H1 (cell line): ENCODE results near the gene TCHP. TPM values are rescaled to one million over a fixed set of nuclear protein-coding genes. Genes with fewer than 3 reads are reported as not detected.

ENCODE experiments used
- CTCF ChIA-PET: fragments of 300-600 bp; sonication (Branson Sonifier 250); formaldehyde crosslinking; loops from one replicate; lab custom pipeline; 2021; ENCODE audit not compliant: partially characterized antibody; lab: Charles Lee
- POLR2A ChIA-PET: fragments of 300-600 bp; sonication (Branson Sonifier 250); formaldehyde crosslinking; loops from one replicate; lab custom pipeline; 2021; ENCODE audit warnings: inconsistent platforms; ENCODE audit not compliant: partially characterized antibody; lab: Charles Lee
- DNase-seq, 2 experiments: peaks; one replicate each; pipeline versions ENCODE4 v3.0.0 to v3.0.0-alpha.2; 2010 to 2022; ENCODE audit warnings: low spot score in 2 of 2, low read depth in 1 of 2, mixed read lengths in 1 of 2
- FAIRE-seq: peaks from 2 replicates; lab custom pipeline; 2011; peaks lifted over from hg19 to GRCh38; lab: Jason Lieb, UNC
- H2AFZ ChIP-seq: 2 replicates; pipeline ENCODE4 v1.8.1; 2012; ENCODE audit warnings: low read length, inconsistent platforms
- H2AK5ac ChIP-seq: 2 replicates; pipeline ENCODE4 v1.6.1; 2013; ENCODE audit warnings: low read depth, low read length
- H2BK120ac ChIP-seq: replicated peaks from 2 replicates; pipeline ENCODE3; 2013; ENCODE audit warnings: low read depth, low read length, inconsistent platforms
- H2BK12ac ChIP-seq: 2 replicates; pipeline ENCODE4 v1.6.1; 2013; ENCODE audit warnings: low read depth, low read length
- H2BK15ac ChIP-seq: 2 replicates; pipeline ENCODE4 v1.6.1; 2013; ENCODE audit warnings: low read length
- H2BK20ac ChIP-seq: 2 replicates; pipeline ENCODE4 v1.6.1; 2013; ENCODE audit warnings: low read length
- H2BK5ac ChIP-seq: 2 replicates; pipeline ENCODE4 v1.6.1; 2013; ENCODE audit warnings: low read depth, low read length
- H3K14ac ChIP-seq: 2 replicates; pipeline ENCODE4 v1.6.1; 2013; ENCODE audit warnings: inconsistent platforms; ENCODE audit not compliant: insufficient read length
- H3K18ac ChIP-seq: 2 replicates; pipeline ENCODE4 v1.6.1; 2013; ENCODE audit warnings: low read length; ENCODE audit errors: extremely low read depth
- H3K23ac ChIP-seq: 2 replicates; pipeline ENCODE4 v1.6.1; 2013; ENCODE audit warnings: inconsistent platforms; ENCODE audit not compliant: insufficient read length
- H3K23me2 ChIP-seq: 2 replicates; pipeline ENCODE4 v1.6.1; 2013; ENCODE audit warnings: low read depth, low read length
- H3K27ac ChIP-seq: 2 replicates; pipeline ENCODE4 v1.6.1; 2011; ENCODE audit warnings: low read depth, low read length, inconsistent platforms
- H3K27me3 ChIP-seq, 4 experiments: replicated peaks in 1 of 4; 1 replicate in 1 of 4; 2 replicates in 3 of 4; pipeline versions ENCODE4 v1.6.1 to v1.8.1; 2011 to 2013; ENCODE audit warnings: low read length in 3 of 4, mild to moderate bottlenecking in 3 of 4, inconsistent platforms in 2 of 4, mixed read lengths in 2 of 4, moderate library complexity in 1 of 4; ENCODE audit not compliant: control insufficient read depth in 3 of 4, insufficient read depth in 3 of 4; ENCODE audit errors: extremely low read depth in 1 of 4
- H3K36me3 ChIP-seq, 4 experiments: 2 replicates each; pipeline versions ENCODE4 v1.6.1 to v1.8.1; 2011 to 2013; ENCODE audit warnings: mild to moderate bottlenecking in 4 of 4, low read length in 3 of 4, moderate library complexity in 2 of 4, control low read depth in 1 of 4, inconsistent platforms in 1 of 4; ENCODE audit not compliant: insufficient read depth in 4 of 4, control insufficient read depth in 2 of 4
- H3K4ac ChIP-seq: replicated peaks from 2 replicates; pipeline ENCODE3; 2013; ENCODE audit warnings: low read length, low read depth, mixed read lengths, inconsistent platforms; ENCODE audit not compliant: insufficient read length
- H3K4me1 ChIP-seq, 4 experiments: replicated peaks in 1 of 4; 1 replicate in 1 of 4; 2 replicates in 3 of 4; pipeline versions ENCODE4 v1.6.1 to v1.8.1; 2011 to 2013; ENCODE audit warnings: low read length in 3 of 4, inconsistent platforms in 2 of 4, mixed read lengths in 1 of 4; ENCODE audit not compliant: insufficient read depth in 4 of 4, control insufficient read depth in 3 of 4
- H3K4me2 ChIP-seq, 2 experiments: 2 replicates each; pipeline versions ENCODE4 v1.6.1 to v1.8.1; 2011 to 2013; ENCODE audit warnings: low read depth in 2 of 2, low read length in 2 of 2, control low read depth in 1 of 2, inconsistent platforms in 1 of 2, mild to moderate bottlenecking in 1 of 2; ENCODE audit not compliant: insufficient read depth in 1 of 2
- H3K4me3 ChIP-seq, 4 experiments: fragments of 200-600, 300-600 bp in 1 of 4; sonication (generic), shearing (Covaris generic), sonication (Bioruptor Twin) in 1 of 4; 2 replicates each; pipeline versions ENCODE4 v1.5.1 to v1.8.1; 2011 to 2016; ENCODE audit warnings: low read length in 4 of 4, low read depth in 3 of 4, control low read depth in 2 of 4, inconsistent platforms in 2 of 4, mild to moderate bottlenecking in 2 of 4, mixed read lengths in 1 of 4, moderate library complexity in 1 of 4; ENCODE audit not compliant: insufficient read depth in 2 of 4; ENCODE audit errors: extremely low read depth in 1 of 4
- H3K56ac ChIP-seq: replicated peaks from 2 replicates; pipeline ENCODE3; 2013; ENCODE audit warnings: low read depth, mild to moderate bottlenecking, mixed read lengths, low read length, inconsistent platforms; ENCODE audit not compliant: insufficient read length
- H3K79me1 ChIP-seq: 2 replicates; pipeline ENCODE4 v1.6.1; 2013; ENCODE audit warnings: low read depth, low read length, control low read depth
- H3K79me2 ChIP-seq, 2 experiments: 2 replicates each; pipeline versions ENCODE4 v1.6.1 to v1.8.1; 2012 to 2013; ENCODE audit warnings: low read length in 2 of 2, mild to moderate bottlenecking in 2 of 2, inconsistent platforms in 1 of 2; ENCODE audit not compliant: insufficient read depth in 2 of 2, control insufficient read depth in 1 of 2
- H3K9ac ChIP-seq, 4 experiments: replicated peaks in 1 of 4; 1 replicate in 1 of 4; 2 replicates in 3 of 4; pipeline versions ENCODE4 v1.6.1 to v1.8.1; 2011 to 2013; ENCODE audit warnings: low read depth in 3 of 4, low read length in 3 of 4, control low read depth in 2 of 4, mild to moderate bottlenecking in 2 of 4, moderate library complexity in 2 of 4, inconsistent platforms in 1 of 4; ENCODE audit errors: extremely low read depth in 1 of 4
- H3K9me3 ChIP-seq, 2 experiments: 2 replicates each; pipeline versions ENCODE4 v1.6.1 to v1.8.1; 2012 to 2013; ENCODE audit warnings: mild to moderate bottlenecking in 2 of 2, moderate library complexity in 2 of 2, control low read depth in 1 of 2, inconsistent platforms in 1 of 2, low read depth in 1 of 2, low read length in 1 of 2, mixed read lengths in 1 of 2; ENCODE audit not compliant: insufficient read depth in 2 of 2
- H4K20me1 ChIP-seq, 2 experiments: replicated peaks in 1 of 2; 2 replicates each; pipeline versions ENCODE3 to v1.8.1; 2011 to 2013; ENCODE audit warnings: inconsistent platforms in 2 of 2, low read length in 2 of 2, mild to moderate bottlenecking in 1 of 2; ENCODE audit not compliant: insufficient read depth in 2 of 2, control insufficient read depth in 1 of 2
- H4K5ac ChIP-seq: 2 replicates; pipeline ENCODE4 v1.6.1; 2013; ENCODE audit warnings: low read length, low read depth, mixed read lengths, inconsistent platforms; ENCODE audit not compliant: insufficient read length
- H4K8ac ChIP-seq: 2 replicates; pipeline ENCODE4 v1.8.0; 2013; ENCODE audit warnings: mild to moderate bottlenecking, moderate library complexity, low read length, inconsistent platforms; ENCODE audit not compliant: insufficient read depth; ENCODE audit errors: extremely low read depth
- H4K91ac ChIP-seq: replicated peaks from 2 replicates; pipeline ENCODE3; 2013; ENCODE audit warnings: low read length, mixed read lengths, inconsistent platforms; ENCODE audit not compliant: insufficient read length
- CBX5 ChIP-seq: fragments of 300-800, 300-1000 bp; sonication (generic); IDR thresholded peaks from 2 replicates; pipeline ENCODE4 v1.7.1; 2016; ENCODE audit warnings: antibody characterized with exemption, low read length, low read depth
- FOSL1 ChIP-seq: IDR thresholded peaks from 2 replicates; pipeline ENCODE4 v1.6.1; 2011; ENCODE audit warnings: mild to moderate bottlenecking, low read depth, low read length, moderate library complexity; ENCODE audit not compliant: insufficient read depth
- RXRA ChIP-seq: IDR thresholded peaks from 2 replicates; pipeline ENCODE4 v1.6.1; 2011; ENCODE audit warnings: low read depth, mild to moderate bottlenecking, low read length, moderate library complexity; ENCODE audit not compliant: insufficient read depth
- SP2 ChIP-seq: IDR thresholded peaks from 2 replicates; pipeline ENCODE4 v1.6.1; 2012; ENCODE audit warnings: mild to moderate bottlenecking, low read length, inconsistent platforms
- SUZ12 ChIP-seq: fragments of 200-600 bp; sonication (generic); IDR thresholded peaks from 2 replicates; pipeline ENCODE4 v1.6.1; 2012; ENCODE audit warnings: mild to moderate bottlenecking, inconsistent platforms, low read length, moderate library complexity, mixed read lengths
- TAF1 ChIP-seq: IDR thresholded peaks from 2 replicates; pipeline ENCODE4 v1.6.1; 2011; ENCODE audit warnings: mild to moderate bottlenecking, low read depth, low read length
- WGBS, 2 experiments: shearing (Covaris generic) in 1 of 2; methylation state at CpG; one replicate each; pipeline versions ENCODE4 v1.1.6 to v1.1.7; 2013 to 2015; ENCODE audit warnings: low lambda C conversion rate in 2 of 2, mixed read lengths in 2 of 2, inconsistent platforms in 1 of 2, low coverage in 1 of 2, missing lambda C conversion rate in 1 of 2; ENCODE audit not compliant: insufficient replicate concordance in 2 of 2, insufficient coverage in 1 of 2, insufficient read length in 1 of 2; ENCODE audit errors: extremely low coverage in 1 of 2, missing lambda C conversion rate in 1 of 2; 5-methylcytosine and 5-hydroxymethylcytosine counted together
- polyA plus RNA-seq, 7 experiments: library from polyadenylated mRNA; depleted of rRNA in 3 of 7; stranded (reverse) in 5 of 7; unstranded in 2 of 7; fragments of >200 nt in 5 of 7; fragments of 200-250 nt in 2 of 7; gene quantifications; 1 replicate in 5 of 7; 2 replicates in 1 of 7; 4 replicates in 1 of 7; pipeline versions ENCODE4 v1.2.1 to v1.2.3, GENCODE V29; 2011 to 2013; ENCODE audit warnings: missing spikeins in 2 of 7, mixed read lengths in 2 of 7
- total RNA-seq: library from RNA; stranded (reverse); fragmentation: NEBNext Ultra II Directional; extraction: Animal tissue kit (Norgen Biotek cat#: 25700); gene quantifications from 2 replicates; pipeline ENCODE4 v1.2.1, GENCODE V29; 2021
- TF ChIP-seq, protein P1 (sequence below): IDR thresholded peaks from 2 replicates; pipeline ENCODE4 v1.6.1; 2011; ENCODE audit warnings: low read depth, mild to moderate bottlenecking, low read length; ENCODE audit not compliant: insufficient read depth
- TF ChIP-seq, protein P2 (sequence below), 3 experiments: IDR thresholded peaks; 1 replicate in 2 of 3; 2 replicates in 1 of 3; pipeline versions ENCODE4 v1.5.1 to v1.6.1; 2011; ENCODE audit warnings: low read length in 3 of 3, mild to moderate bottlenecking in 3 of 3, inconsistent platforms in 2 of 3, low read depth in 1 of 3, moderate library complexity in 1 of 3; ENCODE audit not compliant: insufficient read depth in 1 of 3; ENCODE audit errors: control extremely low read depth in 1 of 3

Gene TCHP
- total and polyA plus RNA-seq, 2 of the 8 experiments (the other 6 are each of a cell fraction or from before 2014, with no cell fraction given), result 2.8 to 4.5 TPM

- DNase-seq, result no peak
These were observed 61.5 kb downstream of the TCHP start for GRCh38 chr12:109961612-109962011.

More at GRCh38 chr12:109961612-109962011, 61.5 kb downstream of the TCHP start:
- POLR2A ChIA-PET, result interaction anchor here (1.1 to 1.3 kb wide), 2 partner anchors 16 to 20 kb away, joined by 3 read pairs; no protein-coding TSS in a partner anchor
- Histone ChIP-seq H2AFZ (no peak overlapping the region), H2BK12ac (no peak overlapping the region), H3K4me2 (no peak overlapping the region), H4K8ac (no peak overlapping the region), H3K56ac (no peak overlapping the region), H3K27me3 (no peaks in the 10 kb centered on the region), H2BK120ac (no peak overlapping the region), H3K79me2 (no peaks in the 10 kb centered on the region), H3K23ac (no peak overlapping the region), H3K4ac (no peak overlapping the region), H2AK5ac (no peak overlapping the region), H3K79me1 (no peaks in the 10 kb centered on the region), H3K9ac (no peak overlapping the region), H2BK5ac (no peak overlapping the region), H3K18ac (no peak overlapping the region), H3K36me3 (peaks cover 0 to 13% (median 2%) of the 10 kb centered on the region in 4 experiments; a peak in 2 of 8 replicates), H2BK20ac (no peak overlapping the region), H2BK15ac (no peak overlapping the region), H3K27ac (no peak overlapping the region), H4K20me1 (no peaks in the 10 kb centered on the region), H3K9me3 (no peaks in the 10 kb centered on the region), H3K4me1 (no peaks in the 10 kb centered on the region), H3K23me2 (no peaks in the 10 kb centered on the region), H4K5ac (no peak overlapping the region), H4K91ac (no peak overlapping the region), H3K14ac (no peak overlapping the region), H3K4me3 (no peak overlapping the region)
- TF ChIP-seq FOSL1, result no peak
- TF ChIP-seq, protein P1, sequence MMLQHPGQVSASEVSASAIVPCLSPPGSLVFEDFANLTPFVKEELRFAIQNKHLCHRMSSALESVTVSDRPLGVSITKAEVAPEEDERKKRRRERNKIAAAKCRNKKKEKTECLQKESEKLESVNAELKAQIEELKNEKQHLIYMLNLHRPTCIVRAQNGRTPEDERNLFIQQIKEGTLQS, result no peak
- no peak for TF ChIP-seq SP2
- TF ChIP-seq, protein P2, sequence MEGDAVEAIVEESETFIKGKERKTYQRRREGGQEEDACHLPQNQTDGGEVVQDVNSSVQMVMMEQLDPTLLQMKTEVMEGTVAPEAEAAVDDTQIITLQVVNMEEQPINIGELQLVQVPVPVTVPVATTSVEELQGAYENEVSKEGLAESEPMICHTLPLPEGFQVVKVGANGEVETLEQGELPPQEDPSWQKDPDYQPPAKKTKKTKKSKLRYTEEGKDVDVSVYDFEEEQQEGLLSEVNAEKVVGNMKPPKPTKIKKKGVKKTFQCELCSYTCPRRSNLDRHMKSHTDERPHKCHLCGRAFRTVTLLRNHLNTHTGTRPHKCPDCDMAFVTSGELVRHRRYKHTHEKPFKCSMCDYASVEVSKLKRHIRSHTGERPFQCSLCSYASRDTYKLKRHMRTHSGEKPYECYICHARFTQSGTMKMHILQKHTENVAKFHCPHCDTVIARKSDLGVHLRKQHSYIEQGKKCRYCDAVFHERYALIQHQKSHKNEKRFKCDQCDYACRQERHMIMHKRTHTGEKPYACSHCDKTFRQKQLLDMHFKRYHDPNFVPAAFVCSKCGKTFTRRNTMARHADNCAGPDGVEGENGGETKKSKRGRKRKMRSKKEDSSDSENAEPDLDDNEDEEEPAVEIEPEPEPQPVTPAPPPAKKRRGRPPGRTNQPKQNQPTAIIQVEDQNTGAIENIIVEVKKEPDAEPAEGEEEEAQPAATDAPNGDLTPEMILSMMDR (IDR thresholded peaks at IDR 0.05; ENCODE audit: control extremely low read depth in 1 of 3, insufficient read depth in 1 of 3, low read depth in 1 of 3, low read length in 3 of 3), result no peak
- TF ChIP-seq CBX5, result no peak
- no peak for TF ChIP-seq RXRA
- no peak for TF ChIP-seq SUZ12
- TF ChIP-seq TAF1, result no peak
- FAIRE-seq, result no peak
- WGBS, 2 experiments, result 94% methylated on average over 6 of the region's 6 CpGs; no CpG with 5 or more reads in 1 of the 2 experiments
- CTCF ChIA-PET, result interaction anchor here (0.8 to 2.2 kb wide), 4 partner anchors 28 to 50 kb away, joined by 3 to 6 read pairs (median 4); no protein-coding TSS in a partner anchor
